MM.1S (cell line): Measurements from ENCODE around the gene CYTIP.

Experiments
- CTCF ChIP-seq: fragments of 300-600 bp; sonication (generic); IDR thresholded peaks from 2 replicates; pipeline ENCODE4 v1.5.1; 2016; ENCODE audit warnings: antibody characterized with exemption, low read length, mixed read lengths
- EZH2 ChIP-seq: fragments of 300-600 bp; sonication (generic); optimal IDR thresholded peaks from 2 replicates; pipeline ENCODE3; 2017; ENCODE audit warnings: low read depth, mild to moderate bottlenecking, antibody characterized with exemption, low read length, mixed read lengths

- TF ChIP-seq CTCF (no peak), EZH2 (no peak)
These were observed 22.9 kb upstream of the CYTIP start for GRCh38 chr2:157466764-157467163.
